ENCODE measurements around the gene C16orf74. TPM values are rescaled to one million over a fixed set of nuclear protein-coding genes. Genes with fewer than 3 reads are reported as not detected.

Gene C16orf74
- total and polyA plus RNA-seq, 8 donors = 1.1 to 24.9 (median 4.6) TPM; not detected in 3

DNA sequence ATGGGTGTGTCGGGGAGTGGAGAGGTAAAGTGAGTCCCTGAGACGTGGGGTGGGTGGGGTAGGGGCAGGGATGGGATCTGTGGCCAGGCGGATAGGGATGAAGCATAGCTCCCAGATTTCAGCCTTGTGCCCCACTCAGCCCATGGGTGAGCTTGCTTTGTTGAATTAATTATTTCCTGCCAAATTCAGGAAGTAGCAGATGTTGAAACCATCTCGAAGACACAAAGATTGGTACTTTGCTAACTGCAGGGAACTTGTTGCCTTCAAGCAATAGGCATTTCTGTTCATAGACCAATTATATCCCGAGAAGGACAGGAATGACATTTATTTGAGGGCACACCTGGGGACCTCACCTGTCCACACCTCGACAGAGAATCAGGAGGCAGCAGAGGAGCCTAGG lies 11.0 kb upstream of the C16orf74 start:
- no peaks in the 10 kb centered on the region for H3K36me3 ChIP-seq
- no peaks in the 10 kb centered on the region for H3K9me3 ChIP-seq
- peaks cover 0 to 31% (median 8%) of the 10 kb centered on the region in 3 donors for H3K27me3 ChIP-seq
- WGBS, 5 donors = 64 to 71% (median 66%) methylated on average over 6 of the region's 6 CpGs
- intact Hi-C loops (cut with DNase I; ENCODE audit: low total_unique reads) = no loop called here
- H3K4me3 ChIP-seq = no peak overlapping the region
- H3K4me1 ChIP-seq = no peaks in the 10 kb centered on the region
- H3K27ac ChIP-seq = no peak overlapping the region
- no peak for DNase-seq
- TF ChIP-seq POLR2A (IDR thresholded peaks at IDR 0.05) = no peak

DNA sequence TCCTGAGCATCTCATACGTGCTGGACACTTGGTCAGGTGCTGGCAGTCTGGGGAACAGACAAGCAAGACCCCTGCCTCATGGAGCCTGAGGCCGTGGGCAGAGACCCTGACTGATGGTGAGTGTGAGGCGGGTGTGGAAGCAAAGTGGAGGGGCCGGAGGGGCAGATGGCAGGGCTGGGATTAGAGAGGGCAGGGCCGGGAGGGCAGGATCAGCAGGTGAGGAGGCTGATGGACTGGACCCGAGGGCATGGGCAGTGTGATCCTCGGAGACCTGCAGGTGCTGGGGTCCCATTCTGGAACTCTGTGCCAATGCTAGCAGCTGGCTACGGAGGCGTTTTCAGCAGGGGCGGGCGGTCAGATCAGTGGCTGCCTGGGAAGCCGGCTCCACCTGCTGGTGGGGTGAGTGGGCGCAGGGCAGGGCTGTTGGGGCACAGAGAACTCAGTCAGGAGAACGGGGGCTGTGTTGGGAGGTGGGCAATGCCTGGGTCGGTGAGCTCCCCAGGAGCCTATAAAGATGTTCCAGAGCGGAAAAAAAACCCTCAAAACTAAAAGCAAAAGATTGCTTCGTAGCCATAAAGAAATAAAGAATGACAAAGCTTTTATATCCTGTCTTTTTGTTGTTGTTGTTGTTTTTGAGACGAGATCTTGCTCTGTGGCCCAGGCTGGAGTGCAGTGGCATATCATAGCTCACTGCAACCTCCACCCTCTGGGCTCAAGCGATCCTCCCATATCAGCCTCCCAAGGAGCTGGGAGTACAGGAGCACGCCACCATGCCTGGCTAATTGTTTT lies 8.9 kb upstream of the C16orf74 start:
- DNase-seq = peak in 1 of 2 donors; percentile 67
- no peaks in the 10 kb centered on the region for H3K9me3 ChIP-seq
- 49 to 57% (median 53%) methylated on average over 20 of the region's 20 CpGs for WGBS, 5 donors
- H3K27me3 ChIP-seq = peaks cover 0 to 31% (median 8%) of the 10 kb centered on the region in 3 donors
- no peaks in the 10 kb centered on the region for H3K36me3 ChIP-seq
- H3K4me3 ChIP-seq = peak overlapping the region in 1 of 4 donors; percentile 27
- H3K27ac ChIP-seq = no peak overlapping the region
- intact Hi-C loops (cut with DNase I; ENCODE audit: low total_unique reads) = no loop called here
- H3K4me1 ChIP-seq = peaks cover 0 to under 1% (median 0%) of the 10 kb centered on the region in 4 donors
- TF ChIP-seq, protein P1, sequence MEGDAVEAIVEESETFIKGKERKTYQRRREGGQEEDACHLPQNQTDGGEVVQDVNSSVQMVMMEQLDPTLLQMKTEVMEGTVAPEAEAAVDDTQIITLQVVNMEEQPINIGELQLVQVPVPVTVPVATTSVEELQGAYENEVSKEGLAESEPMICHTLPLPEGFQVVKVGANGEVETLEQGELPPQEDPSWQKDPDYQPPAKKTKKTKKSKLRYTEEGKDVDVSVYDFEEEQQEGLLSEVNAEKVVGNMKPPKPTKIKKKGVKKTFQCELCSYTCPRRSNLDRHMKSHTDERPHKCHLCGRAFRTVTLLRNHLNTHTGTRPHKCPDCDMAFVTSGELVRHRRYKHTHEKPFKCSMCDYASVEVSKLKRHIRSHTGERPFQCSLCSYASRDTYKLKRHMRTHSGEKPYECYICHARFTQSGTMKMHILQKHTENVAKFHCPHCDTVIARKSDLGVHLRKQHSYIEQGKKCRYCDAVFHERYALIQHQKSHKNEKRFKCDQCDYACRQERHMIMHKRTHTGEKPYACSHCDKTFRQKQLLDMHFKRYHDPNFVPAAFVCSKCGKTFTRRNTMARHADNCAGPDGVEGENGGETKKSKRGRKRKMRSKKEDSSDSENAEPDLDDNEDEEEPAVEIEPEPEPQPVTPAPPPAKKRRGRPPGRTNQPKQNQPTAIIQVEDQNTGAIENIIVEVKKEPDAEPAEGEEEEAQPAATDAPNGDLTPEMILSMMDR (IDR thresholded peaks at IDR 0.05) = peak in 5 of 7 experiments; percentile 28 to 67 (median 39)
- TF ChIP-seq POLR2AphosphoS5 (IDR thresholded peaks at IDR 0.05) = no peak
- TF ChIP-seq POLR2A (IDR thresholded peaks at IDR 0.05) = no peak

DNA sequence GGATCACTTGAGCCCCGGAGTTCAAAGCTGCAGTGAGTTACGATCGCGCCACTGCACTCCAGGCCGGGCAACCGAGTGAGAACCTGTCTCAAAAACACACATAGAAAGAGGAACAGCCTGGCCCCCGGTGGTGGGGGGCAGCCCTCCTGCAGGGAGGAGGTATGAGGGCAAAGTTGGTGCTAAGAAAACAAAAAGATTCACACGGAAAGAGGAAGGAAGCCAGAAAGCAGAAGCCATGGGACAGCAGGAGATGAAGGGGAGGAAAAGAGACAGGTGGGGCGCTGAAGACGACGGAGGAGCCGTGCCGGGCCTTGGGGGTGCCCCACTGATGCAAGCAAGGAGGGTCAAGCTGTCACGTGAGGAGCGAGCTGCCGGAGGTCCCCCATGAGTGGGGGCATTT lies 8.2 kb upstream of the C16orf74 start:
- WGBS, 5 donors = 50 to 68% (median 67%) methylated on average over 16 of the region's 16 CpGs
- H3K27me3 ChIP-seq = peaks cover 0 to 31% (median 8%) of the 10 kb centered on the region in 3 donors
- intact Hi-C loops (cut with DNase I; ENCODE audit: low total_unique reads) = no loop called here
- peak overlapping the region in 1 of 4 donors; percentile 27 for H3K4me3 ChIP-seq
- DNase-seq = peak in 1 of 2 donors; percentile 29
- no peaks in the 10 kb centered on the region for H3K9me3 ChIP-seq
- TF ChIP-seq POLR2A (IDR thresholded peaks at IDR 0.05) (no peak), EP300 (IDR thresholded peaks at IDR 0.05) (no peak), POLR2AphosphoS5 (IDR thresholded peaks at IDR 0.05) (no peak)
- TF ChIP-seq, protein P1 (IDR thresholded peaks at IDR 0.05) = no peak
- no peak overlapping the region for H3K27ac ChIP-seq
- peaks cover 0 to 8% (median 3%) of the 10 kb centered on the region in 4 donors for H3K4me1 ChIP-seq
- H3K36me3 ChIP-seq = no peaks in the 10 kb centered on the region

DNA sequence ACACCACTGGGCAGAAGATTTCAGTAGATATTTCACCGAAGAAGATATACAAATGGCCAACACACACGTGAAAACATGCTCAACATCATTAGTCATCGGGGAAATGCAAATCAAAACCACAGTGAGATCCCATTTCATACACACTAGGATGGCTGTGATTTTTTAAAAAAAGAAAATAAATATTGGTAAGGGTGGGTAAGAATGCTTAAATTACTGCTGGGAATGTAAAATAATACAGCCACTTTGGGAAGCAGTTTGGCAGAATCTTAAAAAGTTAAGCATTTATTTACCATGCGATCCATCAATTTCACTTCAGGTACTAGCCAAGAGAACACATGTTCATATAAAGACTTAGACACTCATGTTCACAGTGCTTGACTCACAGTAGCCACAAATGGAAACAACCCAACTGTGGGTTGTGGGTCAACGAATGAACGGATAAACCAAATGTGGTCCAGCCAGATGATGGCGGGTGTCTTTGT lies 6.5 kb upstream of the C16orf74 start:
- TF ChIP-seq, protein P1 (IDR thresholded peaks at IDR 0.05) = no peak
- TF ChIP-seq POLR2AphosphoS5 (IDR thresholded peaks at IDR 0.05) (no peak), POLR2A (IDR thresholded peaks at IDR 0.05) (no peak), EP300 (IDR thresholded peaks at IDR 0.05) (no peak)
- Histone ChIP-seq H3K27me3 (peaks cover 0 to 30% (median 4%) of the 10 kb centered on the region in 3 donors), H3K36me3 (no peaks in the 10 kb centered on the region), H3K27ac (peak overlapping the region in 1 of 5 donors; percentile 68), H3K4me3 (no peak overlapping the region), H3K9me3 (no peaks in the 10 kb centered on the region), H3K4me1 (peaks cover 11 to 25% (median 20%) of the 10 kb centered on the region in 4 donors)
- DNase-seq = no peak
- WGBS, 5 donors = 54 to 67% (median 63%) methylated on average over 7 of the region's 7 CpGs
- intact Hi-C loops (cut with DNase I; ENCODE audit: low total_unique reads) = no loop called here
